Right lobe of liver (tissue), 6 donors: ENCODE measurements around the gene NTN5. TPM values are rescaled to one million over a fixed set of nuclear protein-coding genes. Genes with fewer than 3 reads are reported as not detected.

Experiments used
- ATAC-seq, 4 donors: fragments of 200-7000 bp; cut with Tn5 transposase; one replicate each; pipeline ENCODE4 v1.9.1; 2020; ENCODE audit warnings: mild to moderate bottlenecking in 4 of 4, moderate library complexity in 4 of 4
- DNase-seq, 3 donors: peaks; one replicate each; pipeline ENCODE4 v3.0.0-alpha.2; 2020
- H3K27ac ChIP-seq, 3 donors: fragments of 200-600 bp; one replicate each; pipeline ENCODE4 v1.8.0; 2022
- H3K27me3 ChIP-seq, 2 donors: fragments of 200-600 bp; one replicate each; pipeline ENCODE4 v1.8.0; 2022
- H3K36me3 ChIP-seq, 4 donors: fragments of 200-600 bp; sonication (generic) in 1 of 4; one replicate each; pipeline versions ENCODE4 v1.5.1 to v1.8.0; 2017 to 2022; ENCODE audit warnings: control low read depth in 1 of 4
- H3K4me1 ChIP-seq, 4 donors: fragments of 200-600 bp; sonication (generic) in 1 of 4; one replicate each; pipeline versions ENCODE4 v1.5.1 to v1.8.0; 2017 to 2022; ENCODE audit warnings: control low read depth in 1 of 4
- H3K4me3 ChIP-seq, 3 donors: fragments of 200-600 bp; one replicate each; pipeline ENCODE4 v1.8.0; 2022
- H3K9me3 ChIP-seq, 4 donors: fragments of 200-600 bp; sonication (generic) in 1 of 4; one replicate each; pipeline versions ENCODE4 v1.5.1 to v1.8.0; 2017 to 2022; ENCODE audit warnings: control low read depth in 1 of 4
- POLR2A ChIP-seq: fragments of 450-650 bp; IDR thresholded peaks from one replicate; pipeline ENCODE4 v1.6.1; 2017; ENCODE audit warnings: antibody characterized with exemption, mild to moderate bottlenecking
- WGBS: methylation state at CpG from one replicate; pipeline ENCODE4 v1.1.6; 2018; ENCODE audit warnings: low coverage, low lambda C conversion rate; ENCODE audit not compliant: insufficient coverage; ENCODE audit errors: missing lambda C conversion rate; 5-methylcytosine and 5-hydroxymethylcytosine counted together
- intact Hi-C, 2 donors: fragments of 100-400 bp; cut with DNase I; formaldehyde crosslinking; loops; one replicate each; pipeline versions ENCODE4 v1.11.2 to v1.14.1; 2022
- total RNA-seq, 6 experiments: library from RNA; depleted of rRNA in 2 of 6; stranded (reverse); fragments of >200 nt in 2 of 6; fragmentation: NEBNext Ultra II Directional in 3 of 6; extraction: Animal tissue kit (Norgen Biotek cat#: 25700) in 3 of 6; gene quantifications; one replicate each; pipeline versions ENCODE4 v1.1.0 to v1.2.4, GENCODE V29; 2016 to 2023
- TF ChIP-seq, protein P1 (sequence below), 4 donors: fragments of 200-600 bp in 3 of 4; fragments of 450-650 bp in 1 of 4; IDR thresholded peaks; one replicate each; pipeline versions ENCODE4 v1.5.1 to v1.8.0; 2016 to 2022; ENCODE audit warnings: antibody characterized with exemption in 4 of 4, mild to moderate bottlenecking in 2 of 4
- donor health status: DM: no; HTN: yes; CAD: no.
- donor health status: DM: no; HTN: no; CAD: no.
- donor health status: DM: no; HTN: no; CAD: no.
- donor health status: DM: no; HTN: yes; CAD: no.
- donor health status: DM: no; HTN: yes; CAD: no.

NTN5 gene
- total RNA-seq, 6 experiments from 2014 or later, result 0.11 to 0.32 TPM; not detected in 4

DNA sequence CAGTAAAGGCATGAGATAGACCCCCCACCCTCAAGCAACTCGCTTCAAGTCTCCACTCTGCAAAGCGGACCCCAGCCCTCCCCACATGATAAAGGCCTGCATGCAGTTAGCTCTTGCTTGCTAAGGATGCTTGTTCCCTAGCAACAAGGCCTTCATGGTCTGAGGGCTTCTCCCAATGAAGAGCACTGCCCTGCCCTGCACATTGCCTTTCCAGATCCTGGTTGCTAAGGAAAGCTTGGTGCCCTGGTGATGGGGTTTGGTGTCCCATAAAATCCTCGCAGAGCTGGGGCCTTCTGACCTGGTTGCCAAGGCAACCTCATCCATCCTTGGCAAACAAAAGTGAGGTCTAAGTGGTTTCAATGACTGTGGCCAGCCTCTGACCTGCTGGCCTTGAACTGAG, 41.6 kb downstream of the NTN5 start:
- no peak overlapping the region for H3K4me3 ChIP-seq
- peak in 1 of 3 donors; percentile 50 for DNase-seq
- H3K9me3 ChIP-seq, result no peaks in the 10 kb centered on the region
- intact Hi-C loops, result no loop called here
- H3K27me3 ChIP-seq, result no peaks in the 10 kb centered on the region
- H3K36me3 ChIP-seq, result no peaks in the 10 kb centered on the region
- TF ChIP-seq, protein P1, sequence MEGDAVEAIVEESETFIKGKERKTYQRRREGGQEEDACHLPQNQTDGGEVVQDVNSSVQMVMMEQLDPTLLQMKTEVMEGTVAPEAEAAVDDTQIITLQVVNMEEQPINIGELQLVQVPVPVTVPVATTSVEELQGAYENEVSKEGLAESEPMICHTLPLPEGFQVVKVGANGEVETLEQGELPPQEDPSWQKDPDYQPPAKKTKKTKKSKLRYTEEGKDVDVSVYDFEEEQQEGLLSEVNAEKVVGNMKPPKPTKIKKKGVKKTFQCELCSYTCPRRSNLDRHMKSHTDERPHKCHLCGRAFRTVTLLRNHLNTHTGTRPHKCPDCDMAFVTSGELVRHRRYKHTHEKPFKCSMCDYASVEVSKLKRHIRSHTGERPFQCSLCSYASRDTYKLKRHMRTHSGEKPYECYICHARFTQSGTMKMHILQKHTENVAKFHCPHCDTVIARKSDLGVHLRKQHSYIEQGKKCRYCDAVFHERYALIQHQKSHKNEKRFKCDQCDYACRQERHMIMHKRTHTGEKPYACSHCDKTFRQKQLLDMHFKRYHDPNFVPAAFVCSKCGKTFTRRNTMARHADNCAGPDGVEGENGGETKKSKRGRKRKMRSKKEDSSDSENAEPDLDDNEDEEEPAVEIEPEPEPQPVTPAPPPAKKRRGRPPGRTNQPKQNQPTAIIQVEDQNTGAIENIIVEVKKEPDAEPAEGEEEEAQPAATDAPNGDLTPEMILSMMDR (IDR thresholded peaks at IDR 0.05), result no peak
- TF ChIP-seq POLR2A, result no peak
- peaks cover 0 to 48% (median 22%) of the 10 kb centered on the region in 4 donors for H3K4me1 ChIP-seq
- H3K27ac ChIP-seq, result peak overlapping the region in 2 of 3 donors; percentile 50 to 51
- WGBS, result 25% methylated on average over 1 of the region's 3 CpGs
- no peak for ATAC-seq

DNA sequence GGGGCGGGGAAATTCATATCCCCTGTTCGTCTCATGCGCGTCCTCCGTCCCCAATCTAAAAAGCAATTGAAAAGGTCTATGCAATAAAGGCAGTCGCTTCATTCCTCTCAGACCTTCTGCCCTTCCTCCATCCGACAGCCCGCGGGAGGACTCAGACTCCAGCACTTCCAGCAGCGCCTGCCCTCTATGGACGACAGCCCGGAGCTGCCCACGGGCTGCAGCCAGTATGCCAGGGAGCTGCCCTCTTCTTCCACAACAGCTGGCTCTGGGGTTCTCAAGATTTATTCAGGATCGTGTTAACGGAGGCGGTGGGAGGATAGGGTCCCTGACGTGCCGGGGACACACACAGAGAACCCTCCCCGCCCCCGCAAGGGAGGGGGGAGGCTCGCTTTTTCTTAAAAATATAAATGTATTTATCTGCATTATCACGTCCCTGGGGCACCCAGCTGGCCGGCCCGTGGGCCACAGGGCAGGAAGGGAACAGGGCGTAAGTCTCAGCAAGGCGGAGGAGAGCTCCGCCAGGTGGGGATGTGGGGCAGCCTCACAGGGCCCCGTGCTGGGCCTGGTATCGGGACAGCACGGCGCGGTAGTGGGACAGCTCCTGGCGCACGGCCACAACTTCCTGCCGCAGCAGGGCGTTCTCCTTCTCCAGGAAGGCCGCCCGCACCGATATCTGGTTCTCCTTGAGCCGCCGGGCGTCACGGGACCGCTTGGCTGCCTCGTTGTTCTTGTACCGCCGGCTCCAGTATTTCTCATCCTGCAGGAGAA, 42.3 kb downstream of the NTN5 start:
- DNase-seq, result peak; percentile 76 to 87 (median 78)
- peak; percentile 1 to 12 (median 4) for ATAC-seq
- H3K4me1 ChIP-seq, result peaks cover 0 to 48% (median 22%) of the 10 kb centered on the region in 4 donors
- H3K27me3 ChIP-seq, result no peaks in the 10 kb centered on the region
- no peaks in the 10 kb centered on the region for H3K36me3 ChIP-seq
- no peak for TF ChIP-seq POLR2A
- TF ChIP-seq, protein P1 (IDR thresholded peaks at IDR 0.05), result peak in 2 of 4 donors; percentile 5 to 6
- no peaks in the 10 kb centered on the region for H3K9me3 ChIP-seq
- WGBS, result 46% methylated on average over 25 of the region's 47 CpGs
- intact Hi-C loops, result no loop called here
- H3K27ac ChIP-seq, result peak overlapping the region; percentile 7 to 51 (median 50)
- no peak overlapping the region for H3K4me3 ChIP-seq

DNA sequence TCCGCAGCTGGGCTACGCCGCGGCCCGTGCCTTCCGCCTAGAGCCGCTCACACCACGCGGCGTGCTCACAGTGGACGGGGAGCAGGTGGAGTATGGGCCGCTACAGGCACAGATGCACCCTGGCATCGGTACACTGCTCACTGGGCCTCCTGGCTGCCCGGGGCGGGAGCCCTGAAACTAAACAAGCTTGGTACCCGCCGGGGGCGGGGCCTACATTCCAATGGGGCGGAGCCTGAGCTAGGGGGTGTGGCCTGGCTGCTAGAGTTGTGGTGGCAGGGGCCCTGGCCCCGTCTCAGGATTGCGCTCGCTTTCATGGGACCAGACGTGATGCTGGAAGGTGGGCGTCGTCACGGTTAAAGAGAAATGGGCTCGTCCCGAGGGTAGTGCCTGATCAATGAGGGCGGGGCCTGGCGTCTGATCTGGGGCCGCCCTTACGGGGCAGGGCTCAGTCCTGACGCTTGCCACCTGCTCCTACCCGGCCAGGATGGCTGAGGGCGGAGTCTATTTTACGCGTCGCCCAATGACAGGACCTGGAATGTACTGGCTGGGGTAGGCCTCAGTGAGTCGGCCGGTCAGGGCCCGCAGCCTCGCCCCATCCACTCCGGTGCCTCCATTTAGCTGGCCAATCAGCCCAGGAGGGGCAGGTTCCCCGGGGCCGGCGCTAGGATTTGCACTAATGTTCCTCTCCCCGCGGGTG, 43.1 kb downstream of the NTN5 start:
- Histone ChIP-seq H3K36me3 (no peaks in the 10 kb centered on the region), H3K27me3 (no peaks in the 10 kb centered on the region), H3K4me1 (peaks cover 0 to 47% (median 20%) of the 10 kb centered on the region in 4 donors), H3K4me3 (no peak overlapping the region), H3K27ac (peak overlapping the region; percentile 7 to 51 (median 50)), H3K9me3 (no peaks in the 10 kb centered on the region)
- DNase-seq (peak; percentile 44 to 72 (median 62)), ATAC-seq (peak in 1 of 4 donors; percentile 13)
- whole genome bisulfite sequencing, result 33% methylated on average over 9 of the region's 48 CpGs
- intact Hi-C loops, result no loop called here
- TF ChIP-seq, protein P1 (IDR thresholded peaks at IDR 0.05), result no peak
- TF ChIP-seq POLR2A, result no peak

DNA sequence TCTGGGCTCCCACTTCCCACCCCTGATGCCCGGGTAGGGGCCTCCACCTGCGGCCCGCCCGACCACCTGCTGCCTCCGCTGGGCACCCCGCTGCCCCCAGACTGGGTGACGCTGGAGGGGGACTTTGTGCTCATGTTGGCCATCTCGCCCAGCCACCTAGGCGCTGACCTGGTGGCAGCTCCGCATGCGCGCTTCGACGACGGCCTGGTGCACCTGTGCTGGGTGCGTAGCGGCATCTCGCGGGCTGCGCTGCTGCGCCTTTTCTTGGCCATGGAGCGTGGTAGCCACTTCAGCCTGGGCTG, 43.6 kb downstream of the NTN5 start:
- Histone ChIP-seq H3K4me1 (peaks cover 0 to 44% (median 19%) of the 10 kb centered on the region in 4 donors), H3K9me3 (no peaks in the 10 kb centered on the region), H3K27me3 (no peaks in the 10 kb centered on the region), H3K36me3 (no peaks in the 10 kb centered on the region), H3K27ac (no peak overlapping the region), H3K4me3 (no peak overlapping the region)
- whole genome bisulfite sequencing, result 93% methylated on average over 5 of the region's 22 CpGs
- TF ChIP-seq POLR2A, result no peak
- TF ChIP-seq, protein P1 (IDR thresholded peaks at IDR 0.05), result no peak
- no peak for ATAC-seq
- intact Hi-C loops, result no loop called here
- DNase-seq, result peak in 1 of 3 donors; percentile 54
